Astrocyte (in vitro differentiated cells and primary cell): ENCODE measurements around the gene SYNE1.

Source experiments
- CTCF ChIP-seq: IDR thresholded peaks from 2 replicates; pipeline ENCODE4 v1.5.1; 2011; ENCODE audit warnings: low read depth, mild to moderate bottlenecking, inconsistent platforms, low read length, moderate library complexity; ENCODE audit not compliant: insufficient read depth
- EZH2 ChIP-seq: IDR thresholded peaks from 2 replicates; pipeline ENCODE4 v1.6.1; 2012; ENCODE audit warnings: mild to moderate bottlenecking, low read length, inconsistent platforms; ENCODE audit not compliant: insufficient read depth

- TF ChIP-seq CTCF = no peak
- no peak for TF ChIP-seq EZH2
These were observed 251.0 kb downstream of the SYNE1 start for GRCh38 chr6:152386131-152386530.
